Stimulated activated CD8-positive, alpha-beta memory T cell treated with anti-CD3 and anti-CD28 coated beads, Interleukin-2, amount 100 ng/mL, for 1 hour (primary cell): Measurements from ENCODE around the gene VSTM2B.

Source experiments
- DNase-seq, 2 donors: peaks; one replicate each; pipeline ENCODE4 v3.0.0-alpha.2; 2020; ENCODE audit warnings: low read depth in 2 of 2

Gene VSTM2B

DNA sequence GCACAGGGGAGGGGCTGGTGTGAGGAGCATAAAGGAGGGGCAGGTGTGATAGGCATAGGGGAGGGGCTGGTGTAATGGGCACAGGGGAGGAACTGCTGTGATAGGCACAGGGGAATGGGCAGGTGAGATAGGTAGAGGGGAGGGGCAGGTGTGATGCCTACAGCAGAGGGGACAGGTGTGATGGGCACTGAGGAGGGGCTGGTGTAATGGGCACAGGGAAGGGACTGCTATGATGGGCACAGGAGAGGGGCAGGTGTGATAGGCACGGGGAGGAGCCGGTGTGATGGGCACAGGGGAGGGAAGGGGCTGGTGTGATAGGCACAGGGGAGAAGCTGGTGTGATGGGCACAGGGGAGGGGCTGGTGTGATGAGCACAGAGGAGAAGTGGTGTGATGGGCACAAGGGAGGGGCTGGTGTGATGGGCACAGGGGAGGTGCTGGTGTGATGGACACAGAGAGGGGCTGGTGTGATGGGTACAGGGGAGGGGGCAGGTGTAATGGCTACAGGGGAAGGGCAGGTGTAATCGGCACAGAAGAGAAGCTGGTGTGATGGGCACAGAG is 40.8 kb downstream of the VSTM2B start:
- DNase-seq: no peak

DNA sequence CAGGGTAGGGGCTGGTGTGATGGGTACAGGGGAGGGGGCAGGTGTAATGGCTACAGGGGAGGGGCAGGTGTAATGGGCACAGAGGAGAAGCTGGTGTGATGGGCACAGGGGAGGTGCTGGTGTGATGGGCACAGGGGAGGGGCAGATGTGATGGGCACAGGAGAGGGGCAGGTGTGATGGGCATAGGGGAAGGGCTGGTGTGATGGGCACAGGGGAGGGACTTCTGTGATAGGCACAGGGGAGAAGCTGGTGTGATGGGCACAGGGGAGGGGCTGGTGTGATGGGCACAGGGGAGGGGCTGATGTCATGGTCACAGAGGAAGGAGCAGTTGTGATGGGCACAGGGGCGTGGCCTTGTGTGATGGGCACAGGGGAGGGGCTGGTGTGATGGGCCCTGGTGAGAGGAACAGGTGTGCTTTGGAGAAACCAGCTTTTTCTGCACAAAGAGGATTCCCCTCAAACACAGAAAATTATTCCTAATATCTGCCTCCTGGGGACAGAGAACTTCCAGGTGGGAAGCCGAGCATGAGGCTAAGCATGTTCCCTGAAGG is 41.6 kb downstream of the VSTM2B start:
- no peak for DNase-seq

DNA sequence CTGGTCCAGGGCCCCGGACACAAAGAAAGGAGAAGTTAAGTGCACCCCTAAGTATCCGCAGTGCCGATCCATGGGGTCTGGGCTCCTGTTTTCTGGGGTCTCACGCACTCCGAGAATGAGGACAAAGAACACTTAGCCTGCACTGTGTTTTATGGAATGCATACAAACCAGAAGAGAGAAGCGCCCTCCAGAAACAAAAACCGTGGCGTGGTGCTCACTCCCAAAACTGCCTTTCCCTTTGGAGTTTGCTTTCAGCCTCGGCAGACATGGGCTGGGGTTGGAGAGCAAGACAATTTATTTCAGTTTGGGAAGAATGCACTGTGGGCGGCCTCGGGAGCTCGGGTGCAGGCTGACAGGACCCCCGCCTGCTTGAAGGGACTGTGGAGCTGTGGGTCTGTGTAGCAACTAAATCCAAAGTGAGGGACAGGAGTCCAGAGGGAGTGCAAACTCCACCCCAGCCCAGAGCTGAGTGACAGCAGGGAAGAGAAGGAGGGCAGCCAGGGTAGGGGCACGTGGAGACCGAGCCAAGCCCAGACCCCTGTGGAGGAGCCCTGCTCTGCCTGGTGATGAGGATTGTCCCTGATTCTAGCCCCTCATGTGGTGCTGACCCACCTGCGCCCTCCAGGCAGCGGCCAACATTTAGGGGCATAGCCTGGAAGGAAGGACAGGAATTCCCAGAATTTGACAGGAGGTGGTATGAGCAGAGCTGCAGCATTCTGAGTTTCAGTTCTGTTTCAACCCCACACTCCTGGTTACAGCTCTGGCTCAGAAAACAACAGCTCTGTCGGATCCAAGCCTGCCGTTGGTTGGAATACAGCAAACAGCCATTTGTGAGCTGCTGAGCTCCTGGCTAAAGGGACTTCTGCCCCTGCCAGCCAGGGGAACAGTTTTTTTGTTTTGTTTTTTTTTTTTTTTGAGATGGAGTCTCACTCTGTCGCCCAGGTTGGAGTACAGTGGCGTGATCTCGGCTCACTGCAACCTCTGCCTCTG is 42.5 kb downstream of the VSTM2B start:
- no peak for DNase-seq

DNA sequence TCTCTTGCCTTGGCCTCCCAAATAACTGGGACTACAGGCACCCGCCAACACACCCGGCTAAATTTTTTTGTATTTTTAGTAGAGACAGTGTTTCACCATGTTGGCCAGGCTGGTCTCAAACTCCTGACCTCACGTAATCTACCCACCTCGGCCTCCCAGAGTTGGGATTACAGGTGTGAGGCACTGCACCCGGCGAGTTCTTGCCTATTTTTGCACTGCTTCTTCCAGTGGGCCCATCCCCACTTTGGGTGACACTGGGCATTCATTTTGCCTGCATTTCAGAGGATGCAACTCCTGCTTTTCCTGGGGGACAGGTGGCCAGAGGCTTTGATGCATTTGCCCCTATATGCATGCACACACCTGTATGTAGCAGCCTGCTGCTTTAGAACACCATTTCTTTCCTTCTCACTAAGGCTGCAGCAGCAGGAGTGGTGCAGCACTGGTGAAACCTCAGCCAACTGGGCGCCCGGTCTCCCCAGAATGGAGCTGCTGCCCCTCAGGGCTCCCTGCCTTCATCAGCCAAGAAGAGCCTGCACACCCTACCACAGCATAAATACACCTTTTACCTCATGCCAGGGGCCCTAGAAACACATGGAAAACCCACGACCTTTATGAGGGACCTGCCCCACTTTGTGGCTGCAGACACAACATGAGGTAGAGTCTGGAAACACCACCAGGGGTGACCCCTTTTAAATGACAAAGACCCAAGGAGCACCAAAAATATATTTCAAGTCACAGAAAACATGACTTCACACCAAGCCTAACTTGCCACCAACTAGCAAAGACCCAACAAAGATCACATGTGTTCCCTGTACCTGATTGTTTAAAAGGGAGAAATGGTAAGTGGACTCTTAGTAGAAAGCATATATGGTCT is 43.5 kb downstream of the VSTM2B start:
- DNase-seq: no peak

DNA sequence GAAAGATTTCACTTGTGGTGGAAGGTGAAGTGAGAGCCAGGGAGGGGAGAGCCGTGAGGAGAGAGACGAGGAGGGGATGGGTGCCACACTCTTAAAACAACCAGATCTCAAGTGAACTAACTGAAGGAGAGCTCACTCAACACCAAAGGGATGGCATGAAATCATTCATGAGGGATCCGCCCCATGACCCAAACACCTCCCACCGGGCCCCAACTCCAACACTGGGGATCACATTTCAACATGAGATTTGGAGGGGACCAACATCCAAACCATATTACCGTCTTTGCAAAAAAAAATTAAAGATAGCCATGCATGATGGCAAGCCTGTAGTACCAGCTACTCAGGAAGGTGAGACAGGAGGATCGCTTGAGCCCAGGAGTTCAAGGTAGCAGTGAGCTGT is 45.4 kb downstream of the VSTM2B start:
- no peak for DNase-seq

DNA sequence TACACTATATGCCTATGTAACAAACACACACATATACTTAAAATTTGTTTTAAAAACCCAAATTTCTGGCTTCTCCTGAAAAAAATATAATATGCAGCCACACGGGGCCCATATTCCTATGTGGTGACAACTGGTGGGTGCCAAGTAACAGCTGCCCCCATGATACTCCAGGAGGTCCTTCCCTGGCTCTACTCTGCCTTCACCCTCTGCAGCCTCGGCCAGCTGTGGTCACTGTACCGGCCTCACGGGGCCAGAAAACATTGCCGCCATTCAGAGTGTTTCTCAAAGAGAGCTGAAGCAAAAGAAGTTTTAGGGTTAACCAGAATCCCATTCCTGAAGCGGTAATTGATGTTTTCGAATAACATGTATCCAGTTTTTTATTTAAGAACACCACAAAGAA is 47.7 kb downstream of the VSTM2B start:
- no peak for DNase-seq

DNA sequence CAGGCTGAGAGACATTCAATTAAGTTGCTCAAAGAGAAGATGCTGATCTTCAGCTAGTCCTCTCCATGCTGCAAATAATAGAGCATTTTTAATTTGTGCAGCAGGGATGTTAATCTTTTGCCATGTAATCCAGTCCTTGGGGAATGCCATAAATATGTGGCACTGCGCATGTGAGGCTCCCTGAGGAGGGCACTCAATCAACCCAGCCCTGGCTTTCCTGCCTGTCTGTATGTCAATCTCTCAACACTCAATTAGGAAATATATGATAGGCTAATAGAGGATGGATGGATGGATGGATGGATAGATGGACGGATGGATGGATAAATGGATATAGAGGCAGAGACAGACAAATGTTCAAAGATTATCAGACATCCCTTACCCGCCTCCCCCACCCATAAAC is 48.7 kb downstream of the VSTM2B start:
- no peak for DNase-seq

DNA sequence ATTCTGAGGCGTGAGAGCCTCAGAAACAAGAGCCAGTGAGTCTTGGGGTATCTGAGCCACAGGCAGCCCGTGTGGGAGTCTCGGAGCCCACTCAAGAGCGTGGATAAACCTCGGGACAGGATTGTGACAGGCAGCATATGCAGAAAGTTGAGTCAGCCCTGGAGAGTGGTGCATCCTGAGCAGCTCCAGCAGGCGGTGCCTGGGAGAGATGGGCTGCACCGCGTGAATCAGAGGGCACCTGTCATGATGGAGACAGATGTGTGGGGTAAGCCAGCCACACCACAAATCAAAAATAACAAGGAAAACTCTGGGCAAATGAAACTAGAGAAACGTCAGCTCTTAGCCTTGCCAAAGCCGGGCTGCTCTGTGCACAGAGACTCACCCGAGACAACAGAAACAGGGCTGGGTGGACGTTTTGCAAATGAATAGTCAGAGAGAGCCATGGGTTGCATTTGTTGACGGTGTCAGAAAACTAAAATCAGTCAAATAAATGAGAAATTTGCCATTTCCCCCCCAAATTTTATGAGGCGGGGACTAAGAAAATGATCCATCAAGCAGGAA is 50.3 kb downstream of the VSTM2B start:
- DNase-seq: no peak

DNA sequence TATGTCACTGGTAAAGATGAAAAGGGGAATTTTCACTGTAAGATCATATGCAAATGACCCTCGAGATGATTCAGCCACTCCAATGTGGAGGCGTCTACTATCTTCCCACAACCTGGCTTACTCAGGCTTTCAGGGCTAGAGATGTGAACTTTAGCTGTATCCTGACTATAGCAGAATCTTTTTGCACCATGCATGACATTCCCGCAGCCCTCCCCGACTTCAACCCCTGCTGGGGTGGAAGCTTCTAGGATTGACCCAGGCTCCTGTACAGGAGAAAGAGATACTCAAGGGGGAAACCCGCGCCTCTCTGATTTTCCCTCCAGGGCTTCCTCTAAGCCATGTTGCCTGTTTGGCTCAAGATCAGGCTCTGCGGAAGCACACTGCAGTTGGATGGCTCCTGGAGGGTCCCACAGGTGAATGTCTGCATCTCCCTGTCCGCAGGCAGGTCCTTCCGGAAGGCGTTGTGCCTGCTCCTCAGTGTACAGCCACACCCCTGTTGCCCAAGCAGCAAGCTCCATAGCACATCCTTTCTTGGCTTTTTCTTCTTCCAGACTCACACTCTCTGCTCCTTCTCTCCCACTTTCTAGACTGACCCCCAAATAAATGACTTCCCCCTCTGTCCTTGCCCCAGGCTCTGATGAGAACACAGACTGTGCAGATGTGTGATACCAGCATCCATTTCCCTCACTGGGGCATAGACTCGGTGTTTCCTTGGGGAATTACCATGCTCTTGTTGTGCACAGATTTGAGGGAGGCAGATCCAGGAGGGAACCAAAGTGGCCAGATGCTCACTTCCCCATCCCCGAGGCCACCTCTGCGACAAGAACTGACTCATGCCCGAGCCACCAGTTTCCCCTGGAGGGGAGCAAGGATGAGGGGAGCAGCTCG is 51.2 kb downstream of the VSTM2B start:
- DNase-seq: no peak

DNA sequence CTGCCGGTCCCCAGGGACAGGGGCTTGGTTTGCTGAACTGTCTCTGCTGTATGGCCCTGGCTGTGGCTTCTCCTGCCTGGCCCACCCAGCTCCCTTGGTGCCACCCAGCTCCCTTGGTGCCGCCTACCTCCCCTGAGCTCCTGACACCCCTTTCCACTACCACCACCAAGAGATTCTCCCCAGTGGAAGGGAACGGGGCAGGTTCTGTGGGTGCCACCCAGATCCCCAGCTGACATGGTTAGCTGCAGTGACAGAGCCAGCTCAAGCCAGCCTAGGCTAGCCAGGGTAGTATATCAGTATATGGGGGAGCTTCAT is 51.8 kb downstream of the VSTM2B start:
- no peak for DNase-seq

DNA sequence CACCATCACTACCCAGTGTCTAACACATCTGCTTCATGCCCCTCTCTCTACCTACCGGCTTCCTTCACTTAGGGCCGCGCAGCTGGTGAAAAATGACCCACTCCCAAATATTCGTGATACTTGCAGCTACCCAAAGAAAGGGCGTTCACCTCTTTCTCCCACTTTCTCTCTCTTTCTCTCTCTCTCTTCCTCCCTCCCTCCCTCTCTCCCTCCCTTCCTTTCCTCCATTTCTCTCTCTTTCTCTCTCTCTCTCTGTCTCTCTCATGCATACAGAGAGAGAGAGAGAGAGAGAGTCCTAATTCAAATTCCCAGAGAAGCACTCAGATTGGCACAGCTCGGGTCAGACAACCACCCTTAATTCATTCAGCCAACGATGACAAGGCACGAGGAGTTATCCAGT is 52.6 kb downstream of the VSTM2B start:
- no peak for DNase-seq

DNA sequence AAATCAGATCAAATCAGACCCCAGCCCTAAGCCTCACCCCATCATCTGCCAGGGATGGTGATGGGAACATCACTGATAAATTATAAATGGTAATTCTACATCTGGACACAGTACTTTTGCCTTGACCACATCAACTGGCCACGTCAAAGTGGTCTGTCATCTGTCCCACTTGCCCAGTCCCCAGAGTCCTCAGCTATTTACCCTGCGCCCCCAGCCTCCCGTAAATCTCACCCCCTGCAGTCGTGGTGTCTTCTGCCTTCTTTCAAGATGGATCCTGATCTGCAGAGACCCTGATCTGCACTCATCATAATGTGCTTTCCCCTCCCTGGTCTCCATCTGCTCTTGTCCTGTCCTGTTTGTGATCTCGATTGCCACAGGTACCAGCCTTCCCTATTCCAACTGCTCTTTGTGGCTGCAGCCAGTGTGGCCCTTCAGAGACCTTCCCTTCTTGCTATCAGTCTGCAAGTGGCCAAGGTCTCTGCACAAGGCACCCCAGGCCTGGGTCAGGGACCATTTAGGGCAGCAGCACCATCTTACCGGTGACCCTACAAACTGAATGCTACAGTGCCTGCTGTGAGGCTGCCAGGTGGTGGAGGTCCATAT is 53.6 kb downstream of the VSTM2B start:
- DNase-seq: no peak

DNA sequence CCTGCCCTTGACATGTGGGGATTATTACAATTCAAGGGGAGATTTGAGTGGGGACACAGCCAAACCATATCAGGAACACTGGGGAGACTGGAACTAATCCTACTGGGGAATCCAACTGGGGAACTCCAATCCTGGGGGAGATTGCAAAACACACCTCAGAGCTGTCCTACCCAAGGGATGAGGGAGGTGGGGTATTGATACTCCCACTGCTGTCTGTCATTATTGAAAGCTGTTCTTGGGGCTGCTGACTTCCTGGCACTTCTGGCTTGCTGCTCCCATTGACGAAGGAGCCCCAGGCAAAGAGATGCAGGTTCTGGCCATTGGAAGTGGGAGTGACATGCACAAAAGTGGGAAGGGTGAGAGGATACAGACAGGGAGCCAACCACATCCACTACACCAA is 55.6 kb downstream of the VSTM2B start:
- DNase-seq: no peak

DNA sequence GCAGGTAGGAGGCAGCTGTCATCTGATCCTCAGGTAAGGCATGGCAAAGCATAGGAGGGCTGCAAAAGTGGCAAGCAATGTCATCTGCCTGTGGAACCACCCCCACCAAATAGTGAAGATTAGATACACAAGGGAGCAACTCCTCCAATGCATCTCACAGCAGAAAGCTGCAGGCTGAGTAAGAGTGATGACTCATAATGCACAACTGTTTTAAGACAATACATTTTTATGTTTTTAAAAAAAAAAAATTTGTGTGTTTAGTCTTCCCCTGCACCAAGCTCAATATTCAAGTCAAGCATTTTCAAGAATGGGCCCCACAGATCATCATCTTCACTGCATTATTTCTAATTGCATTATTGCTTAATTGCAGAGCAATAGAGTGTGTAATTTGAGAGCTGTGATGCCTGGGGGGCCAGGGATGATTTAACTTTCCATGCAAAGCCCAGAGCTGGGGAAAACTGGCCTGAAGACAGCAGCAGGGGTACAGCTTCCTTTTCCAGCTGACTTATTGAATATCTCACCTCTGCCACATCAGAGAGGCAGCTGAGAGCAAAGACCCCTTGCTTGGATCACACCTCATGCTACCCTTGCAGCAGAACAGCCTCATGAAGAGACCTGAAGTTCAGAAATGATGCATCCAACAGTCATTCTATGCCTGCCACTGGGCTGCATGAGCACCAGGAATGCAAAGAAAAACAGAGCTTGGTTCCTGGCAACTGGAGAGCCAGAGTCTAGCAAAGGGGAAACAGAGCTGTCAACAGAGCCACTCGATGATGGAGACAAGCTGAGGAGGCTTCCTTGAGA is 57.6 kb downstream of the VSTM2B start:
- no peak for DNase-seq

DNA sequence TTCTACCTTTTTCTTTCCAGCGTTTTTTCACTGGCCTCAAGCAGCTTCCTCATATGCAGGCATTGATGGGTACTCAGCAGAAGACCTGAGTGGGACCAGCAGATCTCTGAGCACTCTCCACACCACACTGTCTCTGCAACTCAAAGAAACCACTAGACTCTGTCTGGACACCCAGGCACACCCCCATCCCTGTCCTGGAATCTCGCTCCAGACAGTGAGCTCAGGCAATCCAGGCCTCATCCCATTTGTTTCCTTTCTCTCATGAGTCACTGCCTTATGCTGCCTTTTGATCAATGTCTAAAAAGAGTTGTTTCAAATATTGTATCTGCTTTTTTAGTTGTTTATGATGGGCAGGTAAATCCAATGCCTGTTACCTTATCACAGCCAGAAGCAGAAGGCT is 60.6 kb downstream of the VSTM2B start:
- no peak for DNase-seq

DNA sequence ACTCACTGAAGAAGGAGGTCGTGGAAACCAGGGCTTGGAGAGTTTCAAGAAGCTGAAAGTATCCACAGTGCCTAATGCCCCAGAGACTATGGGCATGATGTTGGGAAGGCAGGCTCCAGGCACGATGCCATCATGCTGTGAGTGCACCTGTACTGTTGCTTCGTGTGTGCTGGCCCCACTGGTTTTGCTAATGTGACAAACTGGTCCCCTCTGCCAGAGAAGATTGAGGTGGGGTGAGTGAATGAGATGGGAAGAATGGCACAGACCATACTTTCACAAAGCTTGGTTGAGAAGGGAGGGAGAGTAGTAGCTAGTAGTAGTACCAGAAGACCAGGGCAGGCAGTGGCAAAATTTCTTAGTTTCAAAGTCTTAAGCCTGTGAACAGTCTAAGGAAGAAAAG is 61.3 kb downstream of the VSTM2B start:
- DNase-seq: no peak

DNA sequence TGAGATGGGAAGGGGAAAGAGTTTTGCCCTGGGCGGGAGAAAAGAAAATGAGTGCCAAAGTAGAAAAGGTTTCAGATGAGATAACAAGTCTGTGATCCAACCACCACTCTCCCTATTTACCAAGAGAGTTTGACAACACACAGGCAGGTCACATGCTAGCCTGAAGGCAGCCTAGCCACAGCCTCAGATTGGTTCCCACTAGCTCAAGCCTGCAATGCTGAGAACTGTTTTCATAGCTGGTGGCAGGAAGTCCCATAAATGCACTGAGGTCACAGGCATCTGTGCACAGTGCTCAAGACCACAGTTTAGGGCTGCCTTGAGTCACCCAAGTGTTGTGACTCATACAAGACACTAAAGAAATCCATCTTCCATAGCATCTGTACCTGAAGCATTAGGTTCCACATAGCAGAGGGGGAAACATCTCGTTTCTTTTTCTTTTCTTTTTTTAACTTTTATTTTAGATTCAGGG is 61.8 kb downstream of the VSTM2B start:
- peak; percentile 28 to 40 for DNase-seq

DNA sequence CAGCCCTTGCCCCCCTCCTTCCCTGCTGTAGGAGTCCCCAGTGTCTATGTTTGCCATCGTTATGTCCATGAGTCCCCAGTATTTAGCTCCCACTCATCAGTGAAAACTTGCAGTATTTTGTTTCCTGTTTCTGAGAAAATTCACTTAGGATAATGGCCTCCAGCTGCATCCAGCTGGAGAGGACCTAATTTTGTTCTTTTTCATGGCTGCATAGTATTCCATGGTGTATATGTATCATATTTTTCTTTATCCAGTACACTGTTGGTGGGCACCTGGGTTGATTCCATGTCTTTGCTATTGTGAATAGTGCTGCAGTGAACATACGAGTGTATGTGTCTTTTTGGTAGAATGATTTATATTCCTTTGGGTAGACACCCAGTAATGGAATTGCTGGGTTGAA is 62.3 kb downstream of the VSTM2B start:
- no peak for DNase-seq

DNA sequence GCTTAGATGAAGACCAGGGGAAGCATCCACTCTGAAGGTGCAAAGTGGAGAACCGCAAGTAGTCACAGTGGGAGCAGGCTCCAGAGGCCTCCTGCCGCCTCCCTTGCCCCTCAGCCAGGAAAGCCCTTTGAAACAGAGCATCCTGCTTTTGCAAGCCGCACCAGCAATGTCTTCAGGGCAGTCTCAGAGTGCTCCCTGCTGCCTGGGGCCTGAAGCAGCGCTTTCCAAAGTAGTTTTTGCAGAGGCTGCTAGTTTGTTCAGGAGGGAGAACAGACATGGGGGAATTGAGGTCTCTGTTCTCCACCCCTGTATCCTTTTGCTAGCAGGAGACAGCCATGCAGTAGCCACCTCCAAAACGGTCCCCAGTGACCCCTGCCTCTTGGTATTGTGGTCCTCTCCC is 64.5 kb downstream of the VSTM2B start:
- no peak for DNase-seq

DNA sequence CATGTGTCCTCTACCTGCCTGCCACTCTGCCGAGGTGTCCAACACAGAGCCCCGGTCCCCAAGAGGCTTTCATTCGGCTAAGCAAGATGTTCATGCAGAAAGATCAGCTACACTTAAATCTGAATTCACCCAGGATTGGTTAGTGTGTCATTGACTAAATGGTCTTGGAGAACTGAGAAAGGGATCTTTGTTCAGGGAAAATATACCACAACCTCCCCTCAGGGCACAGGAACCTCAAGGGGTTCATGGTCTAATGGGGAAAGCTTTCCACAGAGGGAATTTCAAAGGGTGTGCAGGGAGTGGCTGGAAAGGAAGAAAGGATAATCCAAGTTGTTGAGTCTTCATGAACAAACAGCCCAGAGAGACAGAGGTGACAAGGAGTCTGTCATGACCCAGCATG is 65.9 kb downstream of the VSTM2B start:
- no peak for DNase-seq
